ENCODE results near the gene IFT81.

Gene IFT81

GRCh38 chr12:110179291-110179690 is 55.1 kb downstream of the IFT81 start:
- peaks cover 11% of the 10 kb centered on the region for H3K9me3 ChIP-seq (ENCODE audit: low read length)
- H2AFZ ChIP-seq (ENCODE audit: low read depth, low read length), result no peak overlapping the region
- H3K4me3 ChIP-seq (ENCODE audit: low read length), result no peak overlapping the region
- no peaks in the 10 kb centered on the region for H3K4me1 ChIP-seq (ENCODE audit: insufficient read depth, low read length)
- peaks cover 45% of the 10 kb centered on the region for H3K36me3 ChIP-seq (ENCODE audit: insufficient read depth, low read length)
- H3K27me3 ChIP-seq (ENCODE audit: insufficient read depth, low read length), result no peaks in the 10 kb centered on the region

GRCh38 chr12:110180591-110181005 is 56.4 kb downstream of the IFT81 start:
- H2AFZ ChIP-seq (ENCODE audit: low read depth, low read length), result no peak overlapping the region
- peaks cover 50% of the 10 kb centered on the region for H3K36me3 ChIP-seq (ENCODE audit: insufficient read depth, low read length)
- no peaks in the 10 kb centered on the region for H3K4me1 ChIP-seq (ENCODE audit: insufficient read depth, low read length)

GRCh38 chr12:110182281-110182680 is 58.1 kb downstream of the IFT81 start:
- H3K36me3 ChIP-seq (ENCODE audit: insufficient read depth, low read length), result peaks cover 57% of the 10 kb centered on the region
- H2AFZ ChIP-seq (ENCODE audit: low read depth, low read length), result no peak overlapping the region
- H3K27me3 ChIP-seq (ENCODE audit: insufficient read depth, low read length), result no peaks in the 10 kb centered on the region
- H3K9me3 ChIP-seq (ENCODE audit: low read length), result peaks cover 26% of the 10 kb centered on the region
- no peaks in the 10 kb centered on the region for H3K4me1 ChIP-seq (ENCODE audit: insufficient read depth, low read length)
- H3K4me3 ChIP-seq (ENCODE audit: low read length), result no peak overlapping the region

More at GRCh38 chr12:110180591-110181005, 56.4 kb downstream of the IFT81 start:
- Histone ChIP-seq H3K4me3 (ENCODE audit: low read length) (no peak overlapping the region), H3K27me3 (ENCODE audit: insufficient read depth, low read length) (no peaks in the 10 kb centered on the region), H3K9me3 (ENCODE audit: low read length) (peaks cover 18% of the 10 kb centered on the region)

DNA sequence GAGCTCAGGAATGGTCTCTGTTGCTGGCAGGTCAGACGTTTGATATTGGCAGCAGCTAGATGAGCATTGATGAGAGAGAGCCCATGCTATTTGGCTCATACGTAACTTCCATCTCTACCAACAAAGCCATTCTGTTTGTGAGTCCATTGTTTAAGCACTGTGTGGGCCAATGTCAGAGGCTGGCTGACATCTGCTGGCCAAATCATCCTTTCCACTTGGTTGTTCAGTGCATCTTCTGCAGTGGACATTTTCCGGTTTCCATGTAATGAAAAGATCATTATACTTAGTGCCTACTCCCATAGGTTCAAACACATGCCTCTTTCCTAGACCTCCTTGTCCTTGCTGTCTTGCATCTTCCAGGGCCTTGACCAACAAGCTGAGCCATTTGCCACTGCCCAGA is 59.2 kb downstream of the IFT81 start:
- H2AFZ ChIP-seq (ENCODE audit: low read depth, low read length), result no peak overlapping the region
- no peak overlapping the region for H3K4me3 ChIP-seq (ENCODE audit: low read length)
- H3K27me3 ChIP-seq (ENCODE audit: insufficient read depth, low read length), result no peaks in the 10 kb centered on the region
- H3K4me1 ChIP-seq (ENCODE audit: insufficient read depth, low read length), result no peaks in the 10 kb centered on the region
- peaks cover 57% of the 10 kb centered on the region for H3K36me3 ChIP-seq (ENCODE audit: insufficient read depth, low read length)
- H3K9me3 ChIP-seq (ENCODE audit: low read length), result peaks cover 26% of the 10 kb centered on the region

DNA sequence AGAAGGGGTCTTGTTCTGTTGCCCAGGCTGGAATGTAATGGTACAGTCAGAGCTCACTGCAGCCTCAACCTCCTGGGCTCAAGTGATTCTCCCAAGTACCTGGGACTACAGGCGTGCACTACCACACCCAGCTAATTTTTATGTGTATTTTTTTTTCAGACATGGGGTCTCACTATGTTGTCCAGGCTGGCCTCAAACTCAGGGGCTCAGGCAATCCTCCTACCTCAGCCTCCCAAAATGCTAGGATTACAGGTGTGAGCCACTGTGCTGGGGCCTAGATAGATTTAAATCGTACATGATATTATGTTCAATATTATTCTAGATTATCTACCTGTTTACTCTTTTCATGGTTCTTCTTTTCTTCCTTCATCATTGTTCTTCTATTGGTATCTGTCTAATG is 61.5 kb downstream of the IFT81 start:
- Histone ChIP-seq H3K9me3 (ENCODE audit: low read length) (peaks cover 26% of the 10 kb centered on the region), H3K4me3 (ENCODE audit: low read length) (no peak overlapping the region), H3K27me3 (ENCODE audit: insufficient read depth, low read length) (no peaks in the 10 kb centered on the region), H3K36me3 (ENCODE audit: insufficient read depth, low read length) (peaks cover 62% of the 10 kb centered on the region), H3K4me1 (ENCODE audit: insufficient read depth, low read length) (no peaks in the 10 kb centered on the region), H2AFZ (ENCODE audit: low read depth, low read length) (no peak overlapping the region)

GRCh38 chr12:110186059-110186458 is 61.9 kb downstream of the IFT81 start:
- no peaks in the 10 kb centered on the region for H3K4me1 ChIP-seq (ENCODE audit: insufficient read depth, low read length)
- H3K36me3 ChIP-seq (ENCODE audit: insufficient read depth, low read length), result peaks cover 62% of the 10 kb centered on the region
- H3K27me3 ChIP-seq (ENCODE audit: insufficient read depth, low read length), result no peaks in the 10 kb centered on the region
- H2AFZ ChIP-seq (ENCODE audit: low read depth, low read length), result no peak overlapping the region
- H3K9me3 ChIP-seq (ENCODE audit: low read length), result peaks cover 26% of the 10 kb centered on the region
- H3K4me3 ChIP-seq (ENCODE audit: low read length), result no peak overlapping the region

DNA sequence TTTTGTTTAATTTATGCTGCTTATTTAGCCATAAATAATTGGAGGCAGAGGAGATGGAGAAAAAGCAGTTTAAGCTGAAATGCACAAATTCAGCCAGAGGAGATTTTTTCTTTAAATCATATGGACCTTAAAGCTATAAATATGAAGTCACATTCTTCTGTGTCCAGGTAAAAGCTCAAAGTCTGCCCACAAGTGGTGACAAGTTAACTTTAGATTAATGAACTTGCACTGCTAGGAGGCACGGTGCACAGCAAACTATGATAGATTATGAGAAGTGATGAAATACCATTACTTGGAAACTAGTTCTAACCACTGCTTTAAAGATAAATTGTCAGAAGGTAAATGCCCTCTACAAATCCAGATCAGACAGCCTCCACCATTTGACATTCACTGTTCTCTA is 69.0 kb downstream of the IFT81 start:
- Histone ChIP-seq H3K36me3 (ENCODE audit: insufficient read depth, low read length) (peaks cover 53% of the 10 kb centered on the region), H3K4me1 (ENCODE audit: insufficient read depth, low read length) (no peaks in the 10 kb centered on the region), H3K9me3 (ENCODE audit: low read length) (peaks cover 3% of the 10 kb centered on the region), H3K4me3 (ENCODE audit: low read length) (no peak overlapping the region), H3K27me3 (ENCODE audit: insufficient read depth, low read length) (no peaks in the 10 kb centered on the region), H2AFZ (ENCODE audit: low read depth, low read length) (no peak overlapping the region)

- H3K4me3 ChIP-seq (ENCODE audit: low read length), result no peak overlapping the region
- peaks cover 32% of the 10 kb centered on the region for H3K36me3 ChIP-seq (ENCODE audit: insufficient read depth, low read length)
- H3K27me3 ChIP-seq (ENCODE audit: insufficient read depth, low read length), result no peaks in the 10 kb centered on the region
- no peak overlapping the region for H2AFZ ChIP-seq (ENCODE audit: low read depth, low read length)
- peaks cover 3% of the 10 kb centered on the region for H3K9me3 ChIP-seq (ENCODE audit: low read length)
- H3K4me1 ChIP-seq (ENCODE audit: insufficient read depth, low read length), result peaks cover 17% of the 10 kb centered on the region
Measured at GRCh38 chr12:110197003-110197402, 72.8 kb downstream of the IFT81 start.

DNA sequence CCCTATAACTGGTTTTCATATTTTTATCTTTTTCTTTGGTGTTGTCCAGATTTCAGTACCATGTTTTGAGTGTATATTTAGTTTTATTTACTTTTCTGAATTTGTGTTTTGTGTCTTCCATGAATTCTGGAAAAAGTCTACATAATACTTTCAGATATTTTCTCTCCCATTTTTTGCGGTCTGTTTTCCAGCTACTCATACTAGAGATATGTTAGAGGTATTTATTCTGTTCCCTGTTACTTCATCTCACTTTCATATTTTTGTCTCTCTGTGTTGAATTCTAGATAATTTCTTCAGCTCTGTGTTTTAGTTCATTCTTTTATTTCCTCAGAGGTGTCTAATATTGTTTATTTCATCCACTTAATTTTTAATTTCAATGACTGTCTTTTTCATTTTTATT is 74.2 kb downstream of the IFT81 start:
- peaks cover 1% of the 10 kb centered on the region for H3K9me3 ChIP-seq (ENCODE audit: low read length)
- H3K36me3 ChIP-seq (ENCODE audit: insufficient read depth, low read length), result peaks cover 26% of the 10 kb centered on the region
- H3K27me3 ChIP-seq (ENCODE audit: insufficient read depth, low read length), result no peaks in the 10 kb centered on the region
- H3K4me1 ChIP-seq (ENCODE audit: insufficient read depth, low read length), result peaks cover 17% of the 10 kb centered on the region
- no peak overlapping the region for H3K4me3 ChIP-seq (ENCODE audit: low read length)
- H2AFZ ChIP-seq (ENCODE audit: low read depth, low read length), result no peak overlapping the region

DNA sequence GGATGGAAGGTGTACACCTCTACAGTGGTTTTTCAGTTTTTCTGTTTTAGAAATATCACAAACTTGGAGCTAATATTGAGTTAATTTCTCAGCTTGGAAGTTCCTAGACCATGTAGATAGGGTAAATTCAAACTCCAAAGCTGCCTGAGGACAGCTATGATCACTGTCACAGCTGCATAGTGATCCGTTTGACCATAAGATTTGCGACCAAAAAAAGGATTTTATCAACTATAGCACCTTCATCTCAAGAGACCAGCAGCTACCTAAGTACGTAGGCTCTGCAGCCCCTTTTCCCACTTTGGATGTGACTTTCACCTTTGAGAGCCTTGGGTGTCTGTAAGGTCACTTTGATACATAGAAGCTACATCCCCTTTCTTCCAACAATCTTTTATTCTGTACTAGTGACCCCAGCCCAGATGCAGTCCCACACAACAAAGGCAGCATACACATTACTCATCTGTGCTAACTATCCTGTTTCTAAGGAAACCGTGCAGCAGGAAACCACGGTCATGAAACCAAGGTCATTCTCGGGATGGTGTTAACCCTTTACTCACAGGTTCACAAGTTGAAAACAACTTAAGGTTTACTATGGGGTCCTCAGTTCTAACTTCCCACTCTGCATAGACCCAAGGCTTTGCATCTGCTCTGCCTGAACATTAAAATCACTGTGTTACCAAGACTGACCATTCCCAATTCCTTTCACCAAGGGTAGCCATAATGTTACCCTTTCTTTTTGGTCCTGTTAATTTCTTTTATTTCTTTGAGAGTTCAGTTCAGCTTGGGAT is 75.4 kb downstream of the IFT81 start:
- Histone ChIP-seq H3K36me3 (ENCODE audit: insufficient read depth, low read length) (peaks cover 30% of the 10 kb centered on the region), H2AFZ (ENCODE audit: low read depth, low read length) (no peak overlapping the region), H3K4me1 (ENCODE audit: insufficient read depth, low read length) (peaks cover 17% of the 10 kb centered on the region), H3K4me3 (ENCODE audit: low read length) (no peak overlapping the region), H3K9me3 (ENCODE audit: low read length) (no peaks in the 10 kb centered on the region), H3K27me3 (ENCODE audit: insufficient read depth, low read length) (no peaks in the 10 kb centered on the region)

GRCh38 chr12:110200124-110200417 is 75.9 kb downstream of the IFT81 start:
- Histone ChIP-seq H3K4me1 (ENCODE audit: insufficient read depth, low read length) (peaks cover 17% of the 10 kb centered on the region), H3K4me3 (ENCODE audit: low read length) (no peak overlapping the region), H3K36me3 (ENCODE audit: insufficient read depth, low read length) (peaks cover 36% of the 10 kb centered on the region), H3K27me3 (ENCODE audit: insufficient read depth, low read length) (no peaks in the 10 kb centered on the region), H2AFZ (ENCODE audit: low read depth, low read length) (no peak overlapping the region), H3K9me3 (ENCODE audit: low read length) (no peaks in the 10 kb centered on the region)

GRCh38 chr12:110201995-110202394 is 77.8 kb downstream of the IFT81 start:
- Histone ChIP-seq H3K9me3 (ENCODE audit: low read length) (no peaks in the 10 kb centered on the region), H3K4me3 (ENCODE audit: low read length) (no peak overlapping the region), H2AFZ (ENCODE audit: low read depth, low read length) (no peak overlapping the region), H3K4me1 (ENCODE audit: insufficient read depth, low read length) (peaks cover 17% of the 10 kb centered on the region), H3K36me3 (ENCODE audit: insufficient read depth, low read length) (peaks cover 45% of the 10 kb centered on the region), H3K27me3 (ENCODE audit: insufficient read depth, low read length) (no peaks in the 10 kb centered on the region)

GRCh38 chr12:110203546-110203945 is 79.4 kb downstream of the IFT81 start:
- H3K9me3 ChIP-seq (ENCODE audit: low read length), result no peaks in the 10 kb centered on the region
- H2AFZ ChIP-seq (ENCODE audit: low read depth, low read length), result no peak overlapping the region
- peaks cover 17% of the 10 kb centered on the region for H3K4me1 ChIP-seq (ENCODE audit: insufficient read depth, low read length)
- H3K4me3 ChIP-seq (ENCODE audit: low read length), result no peak overlapping the region
- no peaks in the 10 kb centered on the region for H3K27me3 ChIP-seq (ENCODE audit: insufficient read depth, low read length)
- H3K36me3 ChIP-seq (ENCODE audit: insufficient read depth, low read length), result peaks cover 54% of the 10 kb centered on the region

GRCh38 chr12:110205931-110206330 is 81.8 kb downstream of the IFT81 start:
- H3K36me3 ChIP-seq (ENCODE audit: insufficient read depth, low read length), result peaks cover 68% of the 10 kb centered on the region
- no peaks in the 10 kb centered on the region for H3K27me3 ChIP-seq (ENCODE audit: insufficient read depth, low read length)
- no peaks in the 10 kb centered on the region for H3K9me3 ChIP-seq (ENCODE audit: low read length)
- no peaks in the 10 kb centered on the region for H3K4me1 ChIP-seq (ENCODE audit: insufficient read depth, low read length)
- no peak overlapping the region for H3K4me3 ChIP-seq (ENCODE audit: low read length)
- no peak overlapping the region for H2AFZ ChIP-seq (ENCODE audit: low read depth, low read length)

All from neuron (in vitro differentiated cells).